DND-41 (cell line): ENCODE measurements around the gene CIZ1.
"Not testable (repeated sequence)": the region's sequence is repeated elsewhere in the genome, so short reads cannot be mapped to it uniquely, and the experiment has no call there.

ENCODE experiments used
- ATAC-seq: fragments of 200-7000 bp; cut with Tn5 transposase; 3 replicates; pipeline ENCODE4 v1.9.1; 2021; ENCODE audit warnings: low read depth; ENCODE audit not compliant: insufficient read depth
- DNase-seq: peaks from one replicate; pipeline ENCODE4 v3.0.0-alpha.2; 2020
- H2AFZ ChIP-seq: 2 replicates; pipeline ENCODE4 v1.6.0; 2012; ENCODE audit warnings: low read depth, low read length
- H3K27ac ChIP-seq: 2 replicates; pipeline ENCODE4 v1.5.1; 2012; ENCODE audit warnings: low read length, inconsistent platforms
- H3K27me3 ChIP-seq: fragments of 200-600 bp; sonication (generic); 2 replicates; pipeline ENCODE4 v1.6.0; 2012; ENCODE audit warnings: low read length, mild to moderate bottlenecking, inconsistent platforms; ENCODE audit not compliant: insufficient read depth, poor library complexity
- H3K36me3 ChIP-seq: 2 replicates; pipeline ENCODE4 v1.5.1; 2012; ENCODE audit warnings: low read length, inconsistent platforms; ENCODE audit not compliant: insufficient read depth
- H3K4me1 ChIP-seq: 2 replicates; pipeline ENCODE4 v1.5.1; 2012; ENCODE audit warnings: mild to moderate bottlenecking, low read length; ENCODE audit not compliant: insufficient read depth
- H3K4me2 ChIP-seq: 2 replicates; pipeline ENCODE4 v1.6.0; 2012; ENCODE audit warnings: mild to moderate bottlenecking, moderate library complexity, low read length, inconsistent platforms; ENCODE audit not compliant: insufficient read depth
- H3K4me3 ChIP-seq, 2 experiments: fragments of 200-600 bp in 1 of 2; shearing (Covaris generic) in 1 of 2; 2 replicates each; pipeline ENCODE4 v1.5.1; 2012 to 2016; ENCODE audit warnings: inconsistent platforms in 2 of 2, low read length in 2 of 2, mild to moderate bottlenecking in 2 of 2, low read depth in 1 of 2, moderate library complexity in 1 of 2
- H3K79me2 ChIP-seq: 2 replicates; pipeline ENCODE4 v1.6.0; 2012; ENCODE audit warnings: low read length, inconsistent platforms; ENCODE audit not compliant: insufficient read depth
- H3K9ac ChIP-seq: 2 replicates; pipeline ENCODE4 v1.6.0; 2012; ENCODE audit warnings: low read depth, mild to moderate bottlenecking, inconsistent platforms, low read length, moderate library complexity
- H3K9me3 ChIP-seq: 2 replicates; pipeline ENCODE4 v1.5.1; 2012; ENCODE audit warnings: low read length, moderate library complexity, mild to moderate bottlenecking, inconsistent platforms; ENCODE audit not compliant: insufficient read depth, severe bottlenecking
- H4K20me1 ChIP-seq: 2 replicates; pipeline ENCODE4 v1.6.0; 2012; ENCODE audit warnings: low read length; ENCODE audit not compliant: insufficient read depth
- EZH2 ChIP-seq: IDR thresholded peaks from 3 replicates; pipeline ENCODE4 v1.6.1; 2012; ENCODE audit warnings: borderline replicate concordance, low read depth, mild to moderate bottlenecking, moderate library complexity, low read length, inconsistent platforms; ENCODE audit not compliant: severe bottlenecking
- TF ChIP-seq, protein P1 (sequence below): IDR thresholded peaks from 2 replicates; pipeline ENCODE4 v1.5.1; 2012; ENCODE audit warnings: borderline replicate concordance, low read length, moderate library complexity, mild to moderate bottlenecking; ENCODE audit not compliant: poor library complexity, severe bottlenecking; ENCODE audit errors: extremely low read depth

The CIZ1 gene

DNA sequence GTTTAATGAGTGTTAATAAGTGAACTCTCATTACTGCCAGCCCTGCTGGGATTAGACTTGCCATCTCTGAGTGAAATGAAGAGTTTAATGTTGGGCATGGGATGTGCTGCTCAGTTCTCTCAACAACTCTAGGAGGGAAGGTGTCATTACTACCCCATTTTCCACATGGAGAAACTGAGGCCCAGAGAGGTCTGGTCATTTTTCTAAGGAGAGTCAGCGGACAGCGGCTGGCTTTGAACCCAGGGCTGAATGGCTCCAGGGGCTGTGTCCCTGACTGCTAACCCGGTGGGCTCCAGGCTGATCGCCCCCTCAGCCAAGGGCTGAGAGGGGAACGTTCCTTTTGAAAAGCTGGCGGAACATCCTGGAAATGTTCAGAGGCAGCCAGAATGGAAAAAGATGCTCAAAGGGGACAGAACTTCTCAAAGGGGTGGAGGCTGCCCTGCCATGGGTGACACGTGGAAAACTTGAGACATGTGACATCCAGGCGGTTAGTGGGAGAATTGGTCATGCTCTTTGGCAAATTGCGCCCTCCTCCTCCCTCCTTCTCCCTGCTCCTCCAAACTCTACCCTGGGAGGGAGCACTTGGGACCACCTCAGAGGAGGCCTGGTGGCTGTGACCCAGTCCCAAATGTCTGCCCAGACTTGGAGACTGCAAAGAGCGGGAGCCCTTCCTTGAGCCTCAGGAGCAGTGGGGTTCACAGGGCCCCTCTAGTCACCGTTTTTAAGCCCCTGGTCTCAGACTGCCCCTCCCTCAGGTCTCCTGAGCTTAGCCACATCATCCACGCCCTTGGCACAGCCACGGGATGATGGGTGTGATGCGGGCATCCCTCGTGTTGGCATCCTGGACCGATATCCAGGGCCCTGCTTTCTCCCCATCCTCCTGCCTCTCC lies 40.5 kb upstream of the CIZ1 start:
- TF ChIP-seq, protein P1, sequence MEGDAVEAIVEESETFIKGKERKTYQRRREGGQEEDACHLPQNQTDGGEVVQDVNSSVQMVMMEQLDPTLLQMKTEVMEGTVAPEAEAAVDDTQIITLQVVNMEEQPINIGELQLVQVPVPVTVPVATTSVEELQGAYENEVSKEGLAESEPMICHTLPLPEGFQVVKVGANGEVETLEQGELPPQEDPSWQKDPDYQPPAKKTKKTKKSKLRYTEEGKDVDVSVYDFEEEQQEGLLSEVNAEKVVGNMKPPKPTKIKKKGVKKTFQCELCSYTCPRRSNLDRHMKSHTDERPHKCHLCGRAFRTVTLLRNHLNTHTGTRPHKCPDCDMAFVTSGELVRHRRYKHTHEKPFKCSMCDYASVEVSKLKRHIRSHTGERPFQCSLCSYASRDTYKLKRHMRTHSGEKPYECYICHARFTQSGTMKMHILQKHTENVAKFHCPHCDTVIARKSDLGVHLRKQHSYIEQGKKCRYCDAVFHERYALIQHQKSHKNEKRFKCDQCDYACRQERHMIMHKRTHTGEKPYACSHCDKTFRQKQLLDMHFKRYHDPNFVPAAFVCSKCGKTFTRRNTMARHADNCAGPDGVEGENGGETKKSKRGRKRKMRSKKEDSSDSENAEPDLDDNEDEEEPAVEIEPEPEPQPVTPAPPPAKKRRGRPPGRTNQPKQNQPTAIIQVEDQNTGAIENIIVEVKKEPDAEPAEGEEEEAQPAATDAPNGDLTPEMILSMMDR = no peak
- no peak for TF ChIP-seq EZH2
- no peak for ATAC-seq

DNA sequence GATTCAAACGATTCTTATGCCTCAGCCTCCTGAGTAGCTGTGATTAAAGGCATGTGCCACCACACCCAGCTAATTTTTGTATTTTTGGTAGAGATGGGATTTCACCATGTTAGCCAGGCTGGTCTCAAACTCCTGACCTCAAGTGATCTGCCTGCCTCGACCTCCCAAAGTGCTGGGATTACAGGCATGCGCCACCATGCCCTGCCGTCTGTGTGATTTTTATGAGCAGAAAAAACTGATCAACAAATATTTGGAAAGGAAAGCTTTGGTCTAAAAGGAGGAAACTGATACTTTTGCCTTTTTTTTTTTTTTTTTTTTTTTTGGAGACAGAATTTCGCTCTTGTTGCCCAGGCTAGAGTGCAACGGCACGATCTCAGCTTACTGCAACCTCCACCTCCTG lies 39.5 kb upstream of the CIZ1 start:
- H3K27ac ChIP-seq, H2AFZ ChIP-seq, H3K27me3 ChIP-seq, DNase-seq, H4K20me1 ChIP-seq, H3K4me1 ChIP-seq, ATAC-seq, H3K9ac ChIP-seq, H3K9me3 ChIP-seq, H3K4me3 ChIP-seq, H3K79me2 ChIP-seq, H3K36me3 ChIP-seq, H3K4me2 ChIP-seq: not testable (repeated sequence)

More for the DNA sequence above, 40.5 kb upstream of the CIZ1 start:
- H3K9ac ChIP-seq = no peak overlapping the region
- H3K9me3 ChIP-seq = no peaks in the 10 kb centered on the region
- no peaks in the 10 kb centered on the region for H3K4me1 ChIP-seq
- H2AFZ ChIP-seq = no peak overlapping the region
- H3K36me3 ChIP-seq = no peaks in the 10 kb centered on the region
- H3K27ac ChIP-seq = no peak overlapping the region
- no peak for DNase-seq
- H3K79me2 ChIP-seq = no peaks in the 10 kb centered on the region
- H3K27me3 ChIP-seq = no peaks in the 10 kb centered on the region
- H3K4me2 ChIP-seq = no peak overlapping the region
- no peak overlapping the region for H3K4me3 ChIP-seq
- H4K20me1 ChIP-seq = no peaks in the 10 kb centered on the region; the same call in 1 of the 2 replicates

DNA sequence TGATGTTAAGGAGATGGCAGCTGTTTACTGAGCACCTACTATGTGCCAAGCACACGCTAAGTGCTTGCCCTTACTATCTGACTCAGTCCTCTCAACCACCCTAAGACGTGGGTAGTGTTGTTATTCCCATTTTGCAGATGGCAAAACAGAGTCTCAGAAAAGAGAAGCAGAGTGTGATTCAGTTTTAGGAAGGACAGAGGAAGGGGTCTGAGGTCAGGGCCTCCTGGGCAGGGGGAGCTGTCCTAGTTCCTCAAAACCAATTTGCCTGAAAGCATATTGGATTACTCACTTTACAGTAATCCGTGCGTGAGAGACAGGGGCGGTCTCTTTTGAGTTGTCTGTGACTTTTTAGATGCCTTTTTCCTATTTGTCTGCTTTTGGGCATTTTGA lies 35.0 kb upstream of the CIZ1 start:
- TF ChIP-seq, protein P1 = no peak
- TF ChIP-seq EZH2 = no peak
- H3K4me1 ChIP-seq = no peaks in the 10 kb centered on the region
- ATAC-seq = no peak
- no peak overlapping the region for H3K27ac ChIP-seq
- H2AFZ ChIP-seq = no peak overlapping the region
- no peak overlapping the region for H3K9ac ChIP-seq
- H3K4me2 ChIP-seq = no peak overlapping the region
- no peaks in the 10 kb centered on the region for H3K79me2 ChIP-seq
- no peaks in the 10 kb centered on the region for H3K9me3 ChIP-seq
- no peak overlapping the region for H3K4me3 ChIP-seq
- H4K20me1 ChIP-seq = no peaks in the 10 kb centered on the region; the same call in 1 of the 2 replicates
- DNase-seq = no peak
- no peaks in the 10 kb centered on the region for H3K27me3 ChIP-seq
- H3K36me3 ChIP-seq = no peaks in the 10 kb centered on the region

DNA sequence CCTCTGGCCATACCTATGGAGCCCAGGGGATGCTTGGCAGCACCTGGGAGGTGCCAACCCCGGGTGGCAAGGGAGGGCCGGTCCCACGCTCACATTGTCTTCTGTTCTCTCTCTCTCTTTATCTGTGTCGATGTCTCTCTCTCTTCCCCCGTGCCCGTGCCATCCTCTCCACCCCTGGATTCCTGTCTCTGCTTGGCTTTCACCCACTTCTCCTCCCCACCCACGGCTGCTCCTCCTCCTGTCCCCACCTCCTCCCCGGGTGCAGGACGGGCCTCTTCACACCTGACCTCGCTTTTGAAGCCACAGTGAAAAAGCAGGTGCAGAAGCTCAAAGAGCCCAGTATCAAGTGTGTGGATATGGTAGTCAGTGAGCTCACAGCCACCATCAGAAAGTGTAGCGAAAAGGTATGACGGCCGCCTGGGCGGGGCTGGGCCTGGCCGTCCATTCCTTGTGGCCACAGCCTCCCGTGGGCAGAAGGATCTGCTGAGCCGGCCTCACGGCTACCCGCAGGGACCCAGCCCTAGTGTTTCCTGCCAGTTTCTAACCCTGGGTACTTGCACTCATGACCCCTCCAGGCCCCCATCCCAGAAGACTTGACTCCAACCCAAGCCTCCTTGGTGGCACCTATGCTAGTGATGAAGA lies 34.5 kb upstream of the CIZ1 start:
- ATAC-seq (no peak), DNase-seq (no peak)
- H3K9me3 ChIP-seq = no peaks in the 10 kb centered on the region
- no peaks in the 10 kb centered on the region for H3K36me3 ChIP-seq
- H3K4me1 ChIP-seq = no peaks in the 10 kb centered on the region
- no peak overlapping the region for H3K9ac ChIP-seq
- no peak overlapping the region for H3K4me2 ChIP-seq
- H3K4me3 ChIP-seq = no peak overlapping the region
- H3K79me2 ChIP-seq = no peaks in the 10 kb centered on the region
- H2AFZ ChIP-seq = no peak overlapping the region
- no peaks in the 10 kb centered on the region for H3K27me3 ChIP-seq
- H3K27ac ChIP-seq = no peak overlapping the region
- H4K20me1 ChIP-seq = no peaks in the 10 kb centered on the region; the same call in 1 of the 2 replicates
- TF ChIP-seq, protein P1 = no peak
- no peak for TF ChIP-seq EZH2
